Aorta (tissue), 5 donors: ENCODE measurements around the gene ASTN2. TPM values are rescaled to one million over a fixed set of nuclear protein-coding genes. Genes with fewer than 3 reads are reported as not detected.

Experiments used
- ATAC-seq: fragments of 200-7000 bp; cut with Tn5 transposase; one replicate; pipeline ENCODE4 v1.9.1; 2022; ENCODE audit warnings: moderate library complexity; ENCODE audit not compliant: low FRiP score
- DNase-seq, 2 donors: peaks; one replicate each; pipeline ENCODE4 v3.0.0-alpha.2; 2020
- H3K27ac ChIP-seq, 2 donors: one replicate each; pipeline ENCODE4 v1.5.1; 2013; ENCODE audit warnings: low read length in 2 of 2, mild to moderate bottlenecking in 2 of 2, moderate library complexity in 2 of 2, control low read depth in 1 of 2, inconsistent platforms in 1 of 2, low read depth in 1 of 2
- H3K27me3 ChIP-seq, 2 donors: one replicate each; pipeline ENCODE4 v1.6.1; 2013; ENCODE audit warnings: control low read depth in 1 of 2, low read length in 1 of 2, mild to moderate bottlenecking in 1 of 2, moderate library complexity in 1 of 2; ENCODE audit not compliant: insufficient read depth in 2 of 2, control insufficient read depth in 1 of 2
- H3K36me3 ChIP-seq, 2 donors: one replicate each; pipeline ENCODE4 v1.6.1; 2013; ENCODE audit warnings: control low read depth in 1 of 2, low read length in 1 of 2, mild to moderate bottlenecking in 1 of 2; ENCODE audit not compliant: insufficient read depth in 2 of 2, control insufficient read depth in 1 of 2
- H3K4me1 ChIP-seq, 2 donors: one replicate each; pipeline ENCODE4 v1.6.1; 2013; ENCODE audit warnings: low read length in 2 of 2, control low read depth in 1 of 2, mild to moderate bottlenecking in 1 of 2, moderate library complexity in 1 of 2; ENCODE audit not compliant: insufficient read depth in 2 of 2, control insufficient read depth in 1 of 2
- H3K4me3 ChIP-seq, 2 donors: one replicate each; pipeline ENCODE4 v1.5.1; 2013; ENCODE audit warnings: low read length in 2 of 2, control low read depth in 1 of 2, mild to moderate bottlenecking in 1 of 2
- H3K9me3 ChIP-seq: one replicate; pipeline ENCODE4 v1.6.1; 2013; ENCODE audit warnings: mild to moderate bottlenecking, low read length; ENCODE audit not compliant: control insufficient read depth
- WGBS, 2 donors: extraction: QIAGEN DNeasy Blood & Tissue Kit; methylation state at CpG; one replicate each; pipeline ENCODE4 v1.1.7; 2013; 5-methylcytosine and 5-hydroxymethylcytosine counted together
- intact Hi-C, 2 donors: fragments of 100-400 bp; cut with DNase I; formaldehyde crosslinking; loops; one replicate each; pipeline versions ENCODE4 v1.14.2 to v1.15.0; 2022
- polyA plus RNA-seq, 2 donors: library from polyadenylated mRNA; stranded (reverse); fragments of 200-250 nt; gene quantifications; one replicate each; pipeline ENCODE4 v1.2.3, GENCODE V29; 2013
- total RNA-seq, 2 donors: library from RNA; stranded (reverse); fragmentation: NEBNext Ultra II Directional; extraction: Animal tissue kit (Norgen Biotek cat#: 25700); gene quantifications; one replicate each; pipeline ENCODE4 v1.2.1, GENCODE V29; 2021
- donor health status: healthy with polysubstance abuse.
- donor health status: Bipolar disorder and iron deficiency.
- donor health status: DM: no; HTN: no; CAD: no.
- donor health status: DM: no; HTN: no; CAD: no.
- donor health status: DM: yes; HTN: yes; CAD: no.

Gene ASTN2
- total and polyA plus RNA-seq, 4 donors, result 1.0 to 7.5 (median 4.4) TPM

DNA sequence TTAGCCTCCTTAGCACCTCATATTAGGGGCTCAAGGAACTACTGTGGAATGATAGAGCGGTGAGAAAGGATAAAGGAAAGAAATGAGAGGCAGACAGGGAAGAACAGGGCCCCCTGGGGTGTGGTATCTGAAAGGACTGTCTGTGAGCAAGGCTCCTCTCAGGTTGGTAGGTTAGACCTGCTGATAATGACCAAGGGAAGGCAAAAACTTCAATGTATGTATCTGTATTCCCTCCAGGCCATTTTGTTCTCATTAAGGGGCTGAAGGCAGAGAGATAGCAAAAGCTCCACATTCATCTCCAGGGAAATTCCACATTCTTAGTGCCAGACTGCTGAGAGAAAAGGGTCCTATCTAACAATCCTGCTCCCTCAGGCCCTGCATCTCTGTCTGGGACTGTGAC lies 699.1 kb downstream of the ASTN2 start:
- Histone ChIP-seq H3K27me3 (no peaks in the 10 kb centered on the region), H3K4me1 (no peaks in the 10 kb centered on the region), H3K4me3 (no peak overlapping the region), H3K9me3 (no peaks in the 10 kb centered on the region), H3K27ac (no peak overlapping the region), H3K36me3 (no peaks in the 10 kb centered on the region)
- 95 to 96% methylated on average over 1 of the region's 1 CpG for WGBS, 2 donors
- no peak for DNase-seq
- intact Hi-C loops, result no loop called here
- no peak for ATAC-seq

- ATAC-seq, result no peak
- WGBS, 2 donors, result 78 to 79% methylated on average over 4 of the region's 4 CpGs
- no peaks in the 10 kb centered on the region for H3K4me1 ChIP-seq
These were observed 701.6 kb downstream of the ASTN2 start for GRCh38 chr9:116713271-116713670.

GRCh38 chr9:116712781-116713180 lies 702.1 kb downstream of the ASTN2 start:
- H3K4me1 ChIP-seq, result no peaks in the 10 kb centered on the region
- no peaks in the 10 kb centered on the region for H3K9me3 ChIP-seq
- DNase-seq, result no peak
- H3K36me3 ChIP-seq, result no peaks in the 10 kb centered on the region
- H3K4me3 ChIP-seq, result no peak overlapping the region
- intact Hi-C loops, result no loop called here
- ATAC-seq, result no peak
- H3K27me3 ChIP-seq, result no peaks in the 10 kb centered on the region
- H3K27ac ChIP-seq, result no peak overlapping the region
- 87 to 90% methylated on average over 3 of the region's 3 CpGs for WGBS, 2 donors

More at GRCh38 chr9:116713271-116713670, 701.6 kb downstream of the ASTN2 start:
- no peaks in the 10 kb centered on the region for H3K9me3 ChIP-seq
- H3K27me3 ChIP-seq, result no peaks in the 10 kb centered on the region
- DNase-seq, result no peak
- intact Hi-C loops, result no loop called here
- no peak overlapping the region for H3K4me3 ChIP-seq
- H3K36me3 ChIP-seq, result no peaks in the 10 kb centered on the region
- H3K27ac ChIP-seq, result no peak overlapping the region

- no peaks in the 10 kb centered on the region for H3K4me1 ChIP-seq
- DNase-seq (no peak), ATAC-seq (no peak)
- no peak overlapping the region for H3K27ac ChIP-seq
- 61 to 64% methylated on average over 8 of the region's 8 CpGs for WGBS, 2 donors
- H3K27me3 ChIP-seq, result no peaks in the 10 kb centered on the region
- intact Hi-C loops, result no loop called here
- H3K9me3 ChIP-seq, result no peaks in the 10 kb centered on the region
- no peak overlapping the region for H3K4me3 ChIP-seq
- H3K36me3 ChIP-seq, result no peaks in the 10 kb centered on the region
These were observed 708.3 kb downstream of the ASTN2 start for GRCh38 chr9:116706310-116707290.

DNA sequence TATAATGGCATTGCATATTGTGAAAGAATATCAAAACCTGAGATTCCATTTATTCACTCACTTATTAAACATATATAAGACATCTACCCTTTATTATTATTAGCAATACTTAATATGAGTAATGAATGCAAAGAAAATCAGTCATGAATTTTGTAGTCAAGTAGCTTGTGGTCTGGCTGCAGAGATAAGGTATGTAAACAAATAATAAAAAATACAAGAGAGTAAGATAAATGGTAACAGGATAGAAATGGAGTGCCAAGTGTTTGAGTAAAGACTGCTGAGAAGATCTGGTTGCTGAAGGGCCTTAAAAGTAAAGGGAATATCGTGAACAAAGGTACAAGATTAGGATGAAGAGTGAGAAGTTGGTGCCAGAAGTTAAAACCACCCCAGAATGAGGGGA lies 709.3 kb downstream of the ASTN2 start:
- intact Hi-C loops, result no loop called here
- H3K4me1 ChIP-seq, result no peaks in the 10 kb centered on the region
- DNase-seq (no peak), ATAC-seq (no peak)
- no peaks in the 10 kb centered on the region for H3K36me3 ChIP-seq
- H3K27ac ChIP-seq, result no peak overlapping the region
- H3K9me3 ChIP-seq, result no peaks in the 10 kb centered on the region
- H3K27me3 ChIP-seq, result no peaks in the 10 kb centered on the region
- WGBS, 2 donors, result 29 to 45% methylated on average over 1 of the region's 1 CpG
- no peak overlapping the region for H3K4me3 ChIP-seq

DNA sequence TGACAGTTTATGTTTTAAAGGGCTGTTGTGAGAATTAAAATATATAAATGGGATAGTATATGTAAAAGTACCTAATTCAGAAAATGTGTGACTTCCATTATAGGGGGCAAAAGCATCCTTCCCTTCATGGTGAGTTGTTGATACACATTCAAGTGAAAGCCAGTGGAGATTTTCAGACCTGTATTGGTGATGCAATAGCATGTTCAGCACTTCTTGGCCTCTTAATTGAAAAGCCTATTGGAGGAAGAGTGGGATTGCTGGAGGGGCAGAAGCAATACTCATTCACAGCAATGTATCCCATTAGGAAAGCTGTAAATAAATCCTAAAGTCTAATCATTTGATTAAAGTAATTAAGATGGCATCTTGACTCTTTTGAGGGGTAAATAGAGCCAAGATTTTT lies 710.4 kb downstream of the ASTN2 start:
- Histone ChIP-seq H3K4me3 (no peak overlapping the region), H3K4me1 (no peaks in the 10 kb centered on the region), H3K27me3 (no peaks in the 10 kb centered on the region), H3K27ac (no peak overlapping the region), H3K36me3 (peaks cover 0 to 2% of the 10 kb centered on the region in 2 donors), H3K9me3 (no peaks in the 10 kb centered on the region)
- ATAC-seq, result no peak
- DNase-seq, result no peak
- intact Hi-C loops, result no loop called here

- no peak for DNase-seq
- ATAC-seq, result no peak
- Histone ChIP-seq H3K36me3 (peaks cover 0 to 5% of the 10 kb centered on the region in 2 donors), H3K27me3 (no peaks in the 10 kb centered on the region), H3K9me3 (no peaks in the 10 kb centered on the region), H3K27ac (no peak overlapping the region), H3K4me3 (no peak overlapping the region), H3K4me1 (no peaks in the 10 kb centered on the region)
- intact Hi-C loops, result no loop called here
- WGBS, 2 donors, result 88 to 99% methylated on average over 1 to 3 of the region's 3 CpGs
These were observed 711.2 kb downstream of the ASTN2 start for GRCh38 chr9:116703634-116704033.

DNA sequence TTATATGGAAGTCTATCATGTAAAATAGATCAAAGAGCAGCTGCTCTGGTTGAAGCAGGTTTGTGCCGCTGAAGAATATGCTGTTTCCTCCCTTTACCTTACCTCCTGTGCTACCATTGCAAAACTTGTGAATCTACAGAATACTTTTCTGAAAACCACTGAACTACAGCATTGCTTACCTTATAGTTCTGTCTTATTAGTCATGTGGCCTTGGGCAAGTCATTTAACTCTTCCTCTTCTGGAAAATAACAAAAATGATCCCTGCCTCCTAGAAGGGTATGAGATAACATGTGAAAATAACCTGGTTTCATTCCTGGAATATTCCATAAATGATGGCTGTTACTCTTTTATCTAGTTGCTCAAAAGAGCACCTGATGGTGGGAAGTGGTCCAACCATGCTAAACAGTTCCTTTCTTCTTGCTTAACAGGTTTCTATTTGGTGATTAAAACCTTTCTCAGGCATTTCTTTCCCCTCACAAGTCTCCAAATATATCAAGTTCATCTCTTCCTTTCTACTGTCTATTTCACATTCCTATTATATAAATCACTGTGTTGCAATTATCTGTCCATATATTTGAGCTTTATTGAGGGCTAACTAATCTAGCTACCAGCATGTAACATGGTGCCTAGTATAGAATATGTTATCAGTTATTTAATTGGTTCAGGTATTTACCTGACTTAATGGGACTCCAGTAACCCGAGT lies 712.8 kb downstream of the ASTN2 start:
- WGBS, 2 donors, result 72 to 97% methylated on average over 2 of the region's 2 CpGs
- DNase-seq (no peak), ATAC-seq (no peak)
- Histone ChIP-seq H3K27me3 (no peaks in the 10 kb centered on the region), H3K9me3 (no peaks in the 10 kb centered on the region), H3K27ac (no peak overlapping the region), H3K36me3 (peaks cover 0 to 14% of the 10 kb centered on the region in 2 donors), H3K4me3 (no peak overlapping the region), H3K4me1 (no peaks in the 10 kb centered on the region)
- intact Hi-C loops, result no loop called here
